ENCODE results near the gene ANGPTL5.
A peak's percentile ranks its signal among the peaks of the same experiment; 100 is the strongest.
"Not testable (repeated sequence)": the region's sequence is repeated elsewhere in the genome, so short reads cannot be mapped to it uniquely, and the experiment has no call there.

The ANGPTL5 gene

GRCh38 chr11:101889767-101890166, 26.6 kb downstream of the ANGPTL5 start:
- no peak for DNase-seq (ENCODE audit: low read depth, low spot score)

GRCh38 chr11:101885631-101886030, 30.7 kb downstream of the ANGPTL5 start:
- no peak for DNase-seq (ENCODE audit: low read depth, low spot score)

GRCh38 chr11:101881586-101881985, 34.7 kb downstream of the ANGPTL5 start:
- DNase-seq (ENCODE audit: low read depth, low spot score): no peak

GRCh38 chr11:101880222-101880621, 36.1 kb downstream of the ANGPTL5 start:
- DNase-seq (ENCODE audit: low read depth, low spot score): no peak

- DNase-seq (ENCODE audit: low read depth, low spot score): no peak
Observed at GRCh38 chr11:101872171-101872882, 44.0 kb downstream of the ANGPTL5 start.

- DNase-seq (ENCODE audit: low read depth, low spot score): peak; percentile 13
Observed at GRCh38 chr11:101870510-101870909, 45.8 kb downstream of the ANGPTL5 start.

- no peak for DNase-seq (ENCODE audit: low read depth, low spot score)
Observed at GRCh38 chr11:101867951-101868350, 48.4 kb downstream of the ANGPTL5 start.

- no peak for DNase-seq (ENCODE audit: low read depth, low spot score)
Observed at GRCh38 chr11:101866619-101867491, 49.5 kb downstream of the ANGPTL5 start.

- DNase-seq (ENCODE audit: low read depth, low spot score): no peak
Observed at GRCh38 chr11:101864098-101864497, 52.2 kb downstream of the ANGPTL5 start.

- no peak for DNase-seq (ENCODE audit: low read depth, low spot score)
Observed at GRCh38 chr11:101863361-101863760, 53.0 kb downstream of the ANGPTL5 start.

- DNase-seq (ENCODE audit: low read depth, low spot score): peak; percentile 24
Observed at GRCh38 chr11:101862391-101863233, 53.7 kb downstream of the ANGPTL5 start.

- peak; percentile 8 for DNase-seq (ENCODE audit: low read depth, low spot score)
Observed at GRCh38 chr11:101860696-101861427, 55.5 kb downstream of the ANGPTL5 start.

GRCh38 chr11:101852260-101852659, 64.1 kb downstream of the ANGPTL5 start:
- DNase-seq (ENCODE audit: low read depth, low spot score): not testable (repeated sequence)

- DNase-seq (ENCODE audit: low read depth, low spot score): no peak
Observed at GRCh38 chr11:101848262-101848661, 68.1 kb downstream of the ANGPTL5 start.

- DNase-seq (ENCODE audit: low read depth, low spot score): no peak
Observed at GRCh38 chr11:101844608-101845007, 71.7 kb downstream of the ANGPTL5 start.

- DNase-seq (ENCODE audit: low read depth, low spot score): no peak
Observed at GRCh38 chr11:101840704-101841103, 75.6 kb downstream of the ANGPTL5 start.

All from brain pericyte (primary cell).